GM12878 (cell line): ENCODE results near the gene LASP1NB.

Experiments
- CBFB ChIP-seq: IDR thresholded peaks from 2 replicates; pipeline ENCODE4 v1.6.1; 2016; ENCODE audit warnings: antibody characterized with exemption, low read depth
- FOS ChIP-seq: IDR thresholded peaks from 3 replicates; pipeline ENCODE4 v1.6.1; 2011; ENCODE audit warnings: borderline replicate concordance; ENCODE audit not compliant: insufficient read length; ENCODE audit errors: extremely low read depth
- GATAD2B ChIP-seq: fragments of 450-650 bp; conservative IDR thresholded peaks from 2 replicates; pipeline ENCODE4 v1.6.1; 2017; ENCODE audit warnings: low read depth, mild to moderate bottlenecking, moderate library complexity
- HDAC6 ChIP-seq: fragments of 200-600 bp; sonication (generic); IDR thresholded peaks from one replicate; pipeline ENCODE4 v1.8.0; 2017; ENCODE audit warnings: antibody characterized with exemption; ENCODE audit not compliant: unreplicated experiment
- LARP7 ChIP-seq: fragments of 450-650 bp; IDR thresholded peaks from 2 replicates; pipeline ENCODE4 v1.6.1; 2017; ENCODE audit warnings: mild to moderate bottlenecking
- MEF2A ChIP-seq: IDR thresholded peaks from 2 replicates; pipeline ENCODE4 v1.6.1; 2011; ENCODE audit warnings: low read depth, mild to moderate bottlenecking, low read length, moderate library complexity; ENCODE audit not compliant: insufficient read depth
- MTA2 ChIP-seq: fragments of 450-650 bp; IDR thresholded peaks from 2 replicates; pipeline ENCODE4 v1.6.1; 2016; ENCODE audit warnings: low read depth, mild to moderate bottlenecking, moderate library complexity
- PAX8 ChIP-seq: fragments of 450-650 bp; IDR thresholded peaks from 2 replicates; pipeline ENCODE4 v1.6.1; 2017; ENCODE audit warnings: mild to moderate bottlenecking, moderate library complexity
- POU2F2 ChIP-seq: IDR thresholded peaks from 3 replicates; pipeline ENCODE4 v1.6.1; 2011; ENCODE audit warnings: low read depth, mild to moderate bottlenecking, low read length, borderline replicate concordance
- RBBP5 ChIP-seq: fragments of 200-600 bp; sonication (generic); conservative IDR thresholded peaks from 2 replicates; pipeline ENCODE4 v1.6.1; 2016
- TCF12 ChIP-seq: IDR thresholded peaks from 2 replicates; pipeline ENCODE4 v1.6.1; 2011; ENCODE audit warnings: low read depth, mild to moderate bottlenecking, low read length
- WRNIP1 ChIP-seq: IDR thresholded peaks from 2 replicates; pipeline ENCODE4 v1.6.1; 2011; ENCODE audit warnings: low read depth, low read length, improper control_type of control experiment, borderline replicate concordance
- ZNF217 ChIP-seq: fragments of 450-650 bp; IDR thresholded peaks from 2 replicates; pipeline ENCODE4 v1.6.1; 2017; ENCODE audit warnings: antibody characterized with exemption, mild to moderate bottlenecking
- ZZZ3 ChIP-seq: IDR thresholded peaks from 2 replicates; pipeline ENCODE4 v1.6.1; 2011; ENCODE audit warnings: low read depth; ENCODE audit not compliant: control insufficient read depth, insufficient read length
- TF ChIP-seq, protein P1 (sequence below): IDR thresholded peaks from 2 replicates; pipeline ENCODE4 v1.6.1; 2012; ENCODE audit warnings: low read depth, low read length, improper control_type of control experiment
- TF ChIP-seq, protein P2 (sequence below): IDR thresholded peaks from 2 replicates; pipeline ENCODE4 v1.6.1; 2011; ENCODE audit warnings: borderline replicate concordance, low read depth, mild to moderate bottlenecking, moderate library complexity, low read length; ENCODE audit not compliant: insufficient read depth, poor library complexity, severe bottlenecking
- TF ChIP-seq, protein P3 (sequence below): fragments of 450-650 bp; IDR thresholded peaks from 2 replicates; pipeline ENCODE4 v1.6.1; 2017; ENCODE audit warnings: mild to moderate bottlenecking, moderate library complexity
- TF ChIP-seq, protein P4 (sequence below): fragments of 450-650 bp; conservative IDR thresholded peaks from 2 replicates; pipeline ENCODE4 v1.6.1; 2017; ENCODE audit warnings: mild to moderate bottlenecking, moderate library complexity
- TF ChIP-seq, protein P5 (sequence below): IDR thresholded peaks from 2 replicates; pipeline ENCODE4 v1.6.1; 2012; ENCODE audit warnings: low read length, inconsistent platforms
- TF ChIP-seq, protein P6 (sequence below): fragments of 450-650 bp; IDR thresholded peaks from 2 replicates; pipeline ENCODE4 v1.6.1; 2016; ENCODE audit warnings: mild to moderate bottlenecking

Gene LASP1NB

DNA sequence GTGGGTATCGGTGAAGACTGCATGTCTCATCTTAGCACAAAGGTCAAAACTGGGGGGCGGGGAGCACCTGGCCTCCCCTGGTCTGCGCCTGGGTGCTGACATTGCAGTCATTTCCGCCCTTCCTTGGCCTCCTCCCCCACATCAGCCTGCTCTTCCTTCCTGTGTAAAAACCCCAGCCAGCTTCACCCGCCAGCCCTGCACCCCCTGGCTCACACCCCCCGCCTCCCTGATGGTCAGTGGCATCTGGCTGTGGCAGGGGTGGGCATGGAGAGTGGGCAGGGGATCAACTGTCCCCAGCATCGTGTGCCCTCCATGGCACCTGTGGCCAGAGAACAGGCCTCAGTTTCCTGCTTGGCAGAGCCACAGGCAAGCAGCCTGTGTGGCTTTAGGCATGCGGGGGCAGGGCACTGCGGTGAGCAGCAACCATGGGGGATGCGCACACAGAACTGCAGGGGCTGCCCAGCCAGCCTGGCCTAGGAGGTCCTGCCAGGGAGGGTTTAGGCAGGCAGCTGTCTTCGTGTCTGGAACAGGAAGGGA lies 26.5 kb upstream of the LASP1NB start (continued):
- TF ChIP-seq WRNIP1 (no peak), RBBP5 (no peak), LARP7 (no peak), ZNF217 (0 out of 2 replicates have a peak, but pooled peaks have one; percentile 36), MEF2A (no peak), MTA2 (peak; percentile 62), TCF12 (peak; percentile 92), HDAC6 (no peak), PAX8 (no peak), ZZZ3 (no peak), POU2F2 (no peak), FOS (no peak), CBFB (peak; percentile 64; the same call in 1 of the 2 replicates), GATAD2B (peak; percentile 93)
- TF ChIP-seq, protein P1, sequence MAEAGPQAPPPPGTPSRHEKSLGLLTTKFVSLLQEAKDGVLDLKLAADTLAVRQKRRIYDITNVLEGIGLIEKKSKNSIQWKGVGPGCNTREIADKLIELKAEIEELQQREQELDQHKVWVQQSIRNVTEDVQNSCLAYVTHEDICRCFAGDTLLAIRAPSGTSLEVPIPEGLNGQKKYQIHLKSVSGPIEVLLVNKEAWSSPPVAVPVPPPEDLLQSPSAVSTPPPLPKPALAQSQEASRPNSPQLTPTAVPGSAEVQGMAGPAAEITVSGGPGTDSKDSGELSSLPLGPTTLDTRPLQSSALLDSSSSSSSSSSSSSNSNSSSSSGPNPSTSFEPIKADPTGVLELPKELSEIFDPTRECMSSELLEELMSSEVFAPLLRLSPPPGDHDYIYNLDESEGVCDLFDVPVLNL, result no peak
- TF ChIP-seq, protein P2, sequence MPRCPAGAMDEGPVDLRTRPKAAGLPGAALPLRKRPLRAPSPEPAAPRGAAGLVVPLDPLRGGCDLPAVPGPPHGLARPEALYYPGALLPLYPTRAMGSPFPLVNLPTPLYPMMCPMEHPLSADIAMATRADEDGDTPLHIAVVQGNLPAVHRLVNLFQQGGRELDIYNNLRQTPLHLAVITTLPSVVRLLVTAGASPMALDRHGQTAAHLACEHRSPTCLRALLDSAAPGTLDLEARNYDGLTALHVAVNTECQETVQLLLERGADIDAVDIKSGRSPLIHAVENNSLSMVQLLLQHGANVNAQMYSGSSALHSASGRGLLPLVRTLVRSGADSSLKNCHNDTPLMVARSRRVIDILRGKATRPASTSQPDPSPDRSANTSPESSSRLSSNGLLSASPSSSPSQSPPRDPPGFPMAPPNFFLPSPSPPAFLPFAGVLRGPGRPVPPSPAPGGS, result no peak
- TF ChIP-seq, protein P3, sequence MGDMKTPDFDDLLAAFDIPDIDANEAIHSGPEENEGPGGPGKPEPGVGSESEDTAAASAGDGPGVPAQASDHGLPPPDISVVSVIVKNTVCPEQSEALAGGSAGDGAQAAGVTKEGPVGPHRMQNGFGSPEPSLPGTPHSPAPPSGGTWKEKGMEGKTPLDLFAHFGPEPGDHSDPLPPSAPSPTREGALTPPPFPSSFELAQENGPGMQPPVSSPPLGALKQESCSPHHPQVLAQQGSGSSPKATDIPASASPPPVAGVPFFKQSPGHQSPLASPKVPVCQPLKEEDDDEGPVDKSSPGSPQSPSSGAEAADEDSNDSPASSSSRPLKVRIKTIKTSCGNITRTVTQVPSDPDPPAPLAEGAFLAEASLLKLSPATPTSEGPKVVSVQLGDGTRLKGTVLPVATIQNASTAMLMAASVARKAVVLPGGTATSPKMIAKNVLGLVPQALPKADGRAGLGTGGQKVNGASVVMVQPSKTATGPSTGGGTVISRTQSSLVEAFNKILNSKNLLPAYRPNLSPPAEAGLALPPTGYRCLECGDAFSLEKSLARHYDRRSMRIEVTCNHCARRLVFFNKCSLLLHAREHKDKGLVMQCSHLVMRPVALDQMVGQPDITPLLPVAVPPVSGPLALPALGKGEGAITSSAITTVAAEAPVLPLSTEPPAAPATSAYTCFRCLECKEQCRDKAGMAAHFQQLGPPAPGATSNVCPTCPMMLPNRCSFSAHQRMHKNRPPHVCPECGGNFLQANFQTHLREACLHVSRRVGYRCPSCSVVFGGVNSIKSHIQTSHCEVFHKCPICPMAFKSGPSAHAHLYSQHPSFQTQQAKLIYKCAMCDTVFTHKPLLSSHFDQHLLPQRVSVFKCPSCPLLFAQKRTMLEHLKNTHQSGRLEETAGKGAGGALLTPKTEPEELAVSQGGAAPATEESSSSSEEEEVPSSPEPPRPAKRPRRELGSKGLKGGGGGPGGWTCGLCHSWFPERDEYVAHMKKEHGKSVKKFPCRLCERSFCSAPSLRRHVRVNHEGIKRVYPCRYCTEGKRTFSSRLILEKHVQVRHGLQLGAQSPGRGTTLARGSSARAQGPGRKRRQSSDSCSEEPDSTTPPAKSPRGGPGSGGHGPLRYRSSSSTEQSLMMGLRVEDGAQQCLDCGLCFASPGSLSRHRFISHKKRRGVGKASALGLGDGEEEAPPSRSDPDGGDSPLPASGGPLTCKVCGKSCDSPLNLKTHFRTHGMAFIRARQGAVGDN, result peak; percentile 87
- TF ChIP-seq, protein P4, sequence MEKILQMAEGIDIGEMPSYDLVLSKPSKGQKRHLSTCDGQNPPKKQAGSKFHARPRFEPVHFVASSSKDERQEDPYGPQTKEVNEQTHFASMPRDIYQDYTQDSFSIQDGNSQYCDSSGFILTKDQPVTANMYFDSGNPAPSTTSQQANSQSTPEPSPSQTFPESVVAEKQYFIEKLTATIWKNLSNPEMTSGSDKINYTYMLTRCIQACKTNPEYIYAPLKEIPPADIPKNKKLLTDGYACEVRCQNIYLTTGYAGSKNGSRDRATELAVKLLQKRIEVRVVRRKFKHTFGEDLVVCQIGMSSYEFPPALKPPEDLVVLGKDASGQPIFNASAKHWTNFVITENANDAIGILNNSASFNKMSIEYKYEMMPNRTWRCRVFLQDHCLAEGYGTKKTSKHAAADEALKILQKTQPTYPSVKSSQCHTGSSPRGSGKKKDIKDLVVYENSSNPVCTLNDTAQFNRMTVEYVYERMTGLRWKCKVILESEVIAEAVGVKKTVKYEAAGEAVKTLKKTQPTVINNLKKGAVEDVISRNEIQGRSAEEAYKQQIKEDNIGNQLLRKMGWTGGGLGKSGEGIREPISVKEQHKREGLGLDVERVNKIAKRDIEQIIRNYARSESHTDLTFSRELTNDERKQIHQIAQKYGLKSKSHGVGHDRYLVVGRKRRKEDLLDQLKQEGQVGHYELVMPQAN, result no peak
- TF ChIP-seq, protein P5, sequence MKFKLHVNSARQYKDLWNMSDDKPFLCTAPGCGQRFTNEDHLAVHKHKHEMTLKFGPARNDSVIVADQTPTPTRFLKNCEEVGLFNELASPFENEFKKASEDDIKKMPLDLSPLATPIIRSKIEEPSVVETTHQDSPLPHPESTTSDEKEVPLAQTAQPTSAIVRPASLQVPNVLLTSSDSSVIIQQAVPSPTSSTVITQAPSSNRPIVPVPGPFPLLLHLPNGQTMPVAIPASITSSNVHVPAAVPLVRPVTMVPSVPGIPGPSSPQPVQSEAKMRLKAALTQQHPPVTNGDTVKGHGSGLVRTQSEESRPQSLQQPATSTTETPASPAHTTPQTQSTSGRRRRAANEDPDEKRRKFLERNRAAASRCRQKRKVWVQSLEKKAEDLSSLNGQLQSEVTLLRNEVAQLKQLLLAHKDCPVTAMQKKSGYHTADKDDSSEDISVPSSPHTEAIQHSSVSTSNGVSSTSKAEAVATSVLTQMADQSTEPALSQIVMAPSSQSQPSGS, result no peak
- TF ChIP-seq, protein P6, sequence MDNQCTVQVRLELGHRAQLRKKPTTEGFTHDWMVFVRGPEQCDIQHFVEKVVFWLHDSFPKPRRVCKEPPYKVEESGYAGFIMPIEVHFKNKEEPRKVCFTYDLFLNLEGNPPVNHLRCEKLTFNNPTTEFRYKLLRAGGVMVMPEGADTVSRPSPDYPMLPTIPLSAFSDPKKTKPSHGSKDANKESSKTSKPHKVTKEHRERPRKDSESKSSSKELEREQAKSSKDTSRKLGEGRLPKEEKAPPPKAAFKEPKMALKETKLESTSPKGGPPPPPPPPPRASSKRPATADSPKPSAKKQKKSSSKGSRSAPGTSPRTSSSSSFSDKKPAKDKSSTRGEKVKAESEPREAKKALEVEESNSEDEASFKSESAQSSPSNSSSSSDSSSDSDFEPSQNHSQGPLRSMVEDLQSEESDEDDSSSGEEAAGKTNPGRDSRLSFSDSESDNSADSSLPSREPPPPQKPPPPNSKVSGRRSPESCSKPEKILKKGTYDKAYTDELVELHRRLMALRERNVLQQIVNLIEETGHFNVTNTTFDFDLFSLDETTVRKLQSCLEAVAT, result no peak; the same call in 1 of the 2 replicates
